AG10803 (cell line): ENCODE data around the gene CHMP2A.

ENCODE experiments used
- DNase-seq: peaks from one replicate; pipeline ENCODE4 v3.0.0; 2010; ENCODE audit warnings: low read depth
- H3K4me3 ChIP-seq: 2 replicates; pipeline ENCODE4 v1.5.1; 2011; ENCODE audit warnings: mild to moderate bottlenecking, low read length, control low read depth
- CTCF ChIP-seq: conservative IDR thresholded peaks from 2 replicates; pipeline ENCODE4 v1.5.1; 2011; ENCODE audit warnings: mild to moderate bottlenecking, low read length, control low read depth, inconsistent platforms

CHMP2A gene

GRCh38 chr19:58538257-58539168 is 16.4 kb downstream of the CHMP2A start:
- no peak for TF ChIP-seq CTCF
- no peak overlapping the region for H3K4me3 ChIP-seq
- DNase-seq, result no peak

GRCh38 chr19:58536852-58537798 is 17.8 kb downstream of the CHMP2A start:
- no peak for TF ChIP-seq CTCF
- no peak for DNase-seq
- H3K4me3 ChIP-seq, result no peak overlapping the region

GRCh38 chr19:58535857-58536256 is 19.0 kb downstream of the CHMP2A start:
- H3K4me3 ChIP-seq, result no peak overlapping the region
- TF ChIP-seq CTCF, result no peak
- no peak for DNase-seq

GRCh38 chr19:58531034-58531840 is 23.7 kb downstream of the CHMP2A start:
- TF ChIP-seq CTCF, result no peak
- DNase-seq, result no peak
- no peak overlapping the region for H3K4me3 ChIP-seq

GRCh38 chr19:58529405-58529804 is 25.5 kb downstream of the CHMP2A start:
- TF ChIP-seq CTCF, result no peak
- no peak for DNase-seq
- H3K4me3 ChIP-seq, result no peak overlapping the region

GRCh38 chr19:58522709-58523108 is 32.2 kb downstream of the CHMP2A start:
- DNase-seq, result no peak
- TF ChIP-seq CTCF, result no peak
- H3K4me3 ChIP-seq, result no peak overlapping the region
